K562 (cell line): ENCODE results near the gene SULT1A2. TPM values are rescaled to one million over a fixed set of nuclear protein-coding genes. Genes with fewer than 3 reads are reported as not detected.

ENCODE experiments used
- ATAC-seq: fragments of 200-7000 bp; cut with Tn5 transposase; 3 replicates; pipeline ENCODE4 v1.9.1; 2020; ENCODE audit warnings: moderate library complexity
- BruUV-seq: library from RNA; stranded (reverse); fragments of 400-500 nt; replicated peaks from 2 replicates; lab custom pipeline; 2021; lab: Mats Ljungman, UMichigan
- CTCF ChIA-PET: fragments of 300-600 bp; formaldehyde crosslinking; extraction: SDS; loops from one replicate; lab custom pipeline; 2021; ENCODE audit warnings: low intra/inter-chr PET ratio; lab: Yijun Ruan, JAX
- POLR2A ChIA-PET: fragments of 300-600, 350-650 bp; sonication (Branson Sonifier 250); formaldehyde crosslinking; extraction: SDS; loops from one replicate; lab custom pipeline; 2021; ENCODE audit warnings: antibody characterized with exemption, inconsistent platforms; lab: Yijun Ruan, JAX
- DNase-seq, 4 experiments: peaks; one replicate each; pipeline versions ENCODE4 v3.0.0 to v3.0.0-alpha.2; 2011 to 2018; ENCODE audit warnings: low spot score in 3 of 4, mixed read lengths in 3 of 4; ENCODE audit errors: extremely low read depth in 1 of 4
- FAIRE-seq: peaks from 2 replicates; lab custom pipeline; 2011; peaks lifted over from hg19 to GRCh38; lab: Jason Lieb, UNC
- H2AFZ ChIP-seq: 2 replicates; pipeline ENCODE4 v1.6.0; 2011; ENCODE audit warnings: low read depth, low read length, control low read depth, inconsistent platforms
- H3K27ac ChIP-seq: fragments of 200-600 bp; 3 replicates; pipeline ENCODE4 v1.8.0; 2011; ENCODE audit warnings: low read depth, mild to moderate bottlenecking, control low read depth, inconsistent platforms, low read length, moderate library complexity, mixed read lengths; ENCODE audit errors: extremely low read depth
- H3K27me3 ChIP-seq, 2 experiments: fragments of 300-600 bp in 1 of 2; 2 replicates in 1 of 2; 3 replicates in 1 of 2; pipeline versions ENCODE4 v1.6.0 to v1.8.0; 2011; ENCODE audit warnings: inconsistent platforms in 2 of 2, low read length in 2 of 2, mild to moderate bottlenecking in 1 of 2, mixed read lengths in 1 of 2, moderate library complexity in 1 of 2; ENCODE audit not compliant: control insufficient read depth in 2 of 2, insufficient read depth in 2 of 2
- H3K36me3 ChIP-seq: fragments of 300-600 bp; 3 replicates; pipeline ENCODE4 v1.8.0; 2011; ENCODE audit warnings: mild to moderate bottlenecking, low read length, inconsistent platforms; ENCODE audit not compliant: control insufficient read depth, insufficient read depth
- H3K4me1 ChIP-seq, 2 experiments: fragments of 200-600 bp in 1 of 2; replicated peaks in 1 of 2; 2 replicates in 1 of 2; 3 replicates in 1 of 2; pipeline versions ENCODE4 v1.5.1 to v1.8.0; 2011; ENCODE audit warnings: inconsistent platforms in 2 of 2, low read length in 2 of 2, mild to moderate bottlenecking in 1 of 2, mixed read lengths in 1 of 2, moderate library complexity in 1 of 2; ENCODE audit not compliant: control insufficient read depth in 2 of 2, insufficient read depth in 2 of 2
- H3K4me2 ChIP-seq: 2 replicates; pipeline ENCODE4 v1.6.1; 2011; ENCODE audit warnings: low read length, control low read depth, inconsistent platforms, mixed read lengths; ENCODE audit not compliant: insufficient read depth
- H3K4me3 ChIP-seq: fragments of 200-600 bp; sonication (generic), shearing (Covaris generic); 2 replicates; pipeline ENCODE4 v1.5.1; 2016; ENCODE audit warnings: control low read depth, inconsistent platforms
- H3K79me2 ChIP-seq: fragments of 200-600 bp; 3 replicates; pipeline ENCODE4 v1.8.0; 2011; ENCODE audit warnings: low read length, inconsistent platforms; ENCODE audit not compliant: control insufficient read depth, insufficient read depth
- H3K9ac ChIP-seq, 2 experiments: 2 replicates each; pipeline versions ENCODE4 v1.6.0 to v1.6.1; 2011; ENCODE audit warnings: low read depth in 2 of 2, low read length in 2 of 2, control low read depth in 1 of 2, inconsistent platforms in 1 of 2, mild to moderate bottlenecking in 1 of 2, mixed read lengths in 1 of 2; ENCODE audit not compliant: insufficient read depth in 1 of 2
- H3K9me1 ChIP-seq: one replicate; pipeline ENCODE4 v1.6.0; 2011; ENCODE audit warnings: inconsistent platforms, mild to moderate bottlenecking, low read length, moderate library complexity; ENCODE audit not compliant: control insufficient read depth, insufficient read depth
- H3K9me3 ChIP-seq: replicated peaks from 2 replicates; pipeline ENCODE4 v1.5.1; 2011; ENCODE audit warnings: low read depth, low read length, inconsistent platforms; ENCODE audit not compliant: control insufficient read depth, insufficient read depth
- H4K20me1 ChIP-seq: replicated peaks from 2 replicates; pipeline ENCODE4 v1.6.1; 2011; ENCODE audit warnings: low read length, inconsistent platforms, mixed read lengths; ENCODE audit not compliant: control insufficient read depth, insufficient read depth
- CEBPB ChIP-seq: fragments of 450-650 bp; IDR thresholded peaks from 2 replicates; pipeline ENCODE4 v1.6.1; 2016; ENCODE audit warnings: missing genetic modification characterization, missing compliant biosample characterization
- FOXJ2 ChIP-seq: fragments of 200-800 bp; sonication (Bioruptor generic); IDR thresholded peaks from 2 replicates; pipeline ENCODE4 v1.6.1; 2016; ENCODE audit warnings: missing genetic modification characterization, missing compliant biosample characterization
- MIER1 ChIP-seq: fragments of 450-650 bp; IDR thresholded peaks from 2 replicates; pipeline ENCODE4 v1.6.1; 2016; ENCODE audit warnings: antibody characterized with exemption, mild to moderate bottlenecking, low read depth
- SRSF1 ChIP-seq: fragments of 200-400 bp; formaldehyde crosslinking; IDR thresholded peaks from 2 replicates; pipeline ENCODE4 v1.6.1; 2017; ENCODE audit warnings: mild to moderate bottlenecking, low read depth, low read length, moderate library complexity
- ZBTB40 ChIP-seq, 2 experiments: fragments of 450-650 bp in 1 of 2; sonication (generic) in 1 of 2; formaldehyde crosslinking in 1 of 2; IDR thresholded peaks; 2 replicates each; pipeline versions ENCODE4 v1.7.1 to v1.9.0; 2016 to 2022; ENCODE audit warnings: inconsistent platforms in 1 of 2, mild to moderate bottlenecking in 1 of 2, missing genetic modification reagents in 1 of 2
- ZC3H8 ChIP-seq: fragments of 450-650 bp; IDR thresholded peaks from 2 replicates; pipeline ENCODE4 v1.6.1; 2017
- WGBS: fragments of 100-300 bp; shearing (Covaris generic); methylation state at CpG from one replicate; pipeline ENCODE4 v1.1.6; 2016; ENCODE audit warnings: low coverage, mixed read lengths; ENCODE audit not compliant: insufficient coverage; ENCODE audit errors: missing lambda C conversion rate; 5-methylcytosine and 5-hydroxymethylcytosine counted together
- in situ Hi-C: fragments of 300-500 bp; cut with MboI; formaldehyde crosslinking; loops from 4 replicates; pipeline ENCODE4 v1.15.0; 2018; ENCODE audit warnings: inconsistent platforms, mixed read lengths
- intact Hi-C: fragments of 100-400 bp; cut with micrococcal nuclease; formaldehyde crosslinking; loops from 2 replicates; pipeline ENCODE4 v1.14.2; 2022
- polyA plus RNA-seq, 8 experiments: library from polyadenylated mRNA; depleted of rRNA in 4 of 8; stranded (reverse) in 5 of 8; unstranded in 3 of 8; fragments of >200 nt; fragmentation: Nextera tagmentation in 2 of 8; fragmentation: Illumina TruSeq in 1 of 8; extraction: Ambion mirVana in 2 of 8; extraction: Trizol in 1 of 8; gene quantifications; 2 replicates each; pipeline versions ENCODE4 v1.2.1 to v1.2.3, GENCODE V29; 2011 to 2014; ENCODE audit warnings: inconsistent platforms in 1 of 8, missing spikeins in 1 of 8
- total RNA-seq, 7 experiments: library from RNA; depleted of rRNA in 6 of 7; stranded (reverse); fragments of >200 nt in 6 of 7; fragmentation: Illumina TruSeq in 2 of 7; extraction: Trizol in 2 of 7; gene quantifications; 2 replicates each; pipeline versions ENCODE4 v1.2.1 to v1.2.3, GENCODE V29; 2011 to 2021; ENCODE audit warnings: low replicate concordance in 1 of 7

SULT1A2 gene
- total and polyA plus RNA-seq, 9 of the 15 experiments (the other 6 are each of a cell fraction or from before 2014, with no cell fraction given), result 0.73 to 3.2 (median 1.7) TPM

GRCh38 chr16:28542646-28543045, 54.2 kb downstream of the SULT1A2 start:
- CTCF ChIA-PET, result no interaction called here
- H3K4me3 ChIP-seq, result no peak overlapping the region
- no peaks in the 10 kb centered on the region for H3K36me3 ChIP-seq
- POLR2A ChIA-PET, result no interaction called here
- no peak overlapping the region for H3K9ac ChIP-seq
- no peaks in the 10 kb centered on the region for H3K79me2 ChIP-seq
- TF ChIP-seq MIER1, result no peak
- no peak for TF ChIP-seq SRSF1
- TF ChIP-seq ZBTB40 (IDR thresholded peaks at IDR 0.05), result no peak
- no peak for TF ChIP-seq ZBTB40 (CRISPR knock-in tag; IDR thresholded peaks at IDR 0.05)
- TF ChIP-seq FOXJ2 (tag), result no peak
- no peak for TF ChIP-seq ZC3H8
- TF ChIP-seq CEBPB, result no peak
- H2AFZ ChIP-seq, result 0 out of 2 replicates have a peak overlapping the region, but pooled peaks have one; percentile 45
- H3K27me3 ChIP-seq, result peaks cover 0 to 13% of the 10 kb centered on the region in 2 experiments; a peak in 4 of 5 replicates
- H4K20me1 ChIP-seq, result no peaks in the 10 kb centered on the region
- FAIRE-seq, result no peak
- no peak for ATAC-seq
- H3K27ac ChIP-seq, result no peak overlapping the region
- intact Hi-C loops, result no loop called here
- no peaks in the 10 kb centered on the region for H3K9me3 ChIP-seq
- 61% methylated on average over 7 of the region's 7 CpGs for WGBS
- in situ Hi-C loops, result loop anchor here (25.0 kb wide), 2 partner anchors 170 to 945 kb away; partner anchors contain the start of gene EIF3C
- BruUV-seq, result no TSS peak
- no peak for DNase-seq
- no peaks in the 10 kb centered on the region for H3K9me1 ChIP-seq
- no peak overlapping the region for H3K4me2 ChIP-seq
- peaks cover 9 to 14% of the 10 kb centered on the region in 2 experiments; a peak in 4 of 5 replicates for H3K4me1 ChIP-seq
